ENCODE data around the gene PKHD1.

PKHD1 gene, protein sequence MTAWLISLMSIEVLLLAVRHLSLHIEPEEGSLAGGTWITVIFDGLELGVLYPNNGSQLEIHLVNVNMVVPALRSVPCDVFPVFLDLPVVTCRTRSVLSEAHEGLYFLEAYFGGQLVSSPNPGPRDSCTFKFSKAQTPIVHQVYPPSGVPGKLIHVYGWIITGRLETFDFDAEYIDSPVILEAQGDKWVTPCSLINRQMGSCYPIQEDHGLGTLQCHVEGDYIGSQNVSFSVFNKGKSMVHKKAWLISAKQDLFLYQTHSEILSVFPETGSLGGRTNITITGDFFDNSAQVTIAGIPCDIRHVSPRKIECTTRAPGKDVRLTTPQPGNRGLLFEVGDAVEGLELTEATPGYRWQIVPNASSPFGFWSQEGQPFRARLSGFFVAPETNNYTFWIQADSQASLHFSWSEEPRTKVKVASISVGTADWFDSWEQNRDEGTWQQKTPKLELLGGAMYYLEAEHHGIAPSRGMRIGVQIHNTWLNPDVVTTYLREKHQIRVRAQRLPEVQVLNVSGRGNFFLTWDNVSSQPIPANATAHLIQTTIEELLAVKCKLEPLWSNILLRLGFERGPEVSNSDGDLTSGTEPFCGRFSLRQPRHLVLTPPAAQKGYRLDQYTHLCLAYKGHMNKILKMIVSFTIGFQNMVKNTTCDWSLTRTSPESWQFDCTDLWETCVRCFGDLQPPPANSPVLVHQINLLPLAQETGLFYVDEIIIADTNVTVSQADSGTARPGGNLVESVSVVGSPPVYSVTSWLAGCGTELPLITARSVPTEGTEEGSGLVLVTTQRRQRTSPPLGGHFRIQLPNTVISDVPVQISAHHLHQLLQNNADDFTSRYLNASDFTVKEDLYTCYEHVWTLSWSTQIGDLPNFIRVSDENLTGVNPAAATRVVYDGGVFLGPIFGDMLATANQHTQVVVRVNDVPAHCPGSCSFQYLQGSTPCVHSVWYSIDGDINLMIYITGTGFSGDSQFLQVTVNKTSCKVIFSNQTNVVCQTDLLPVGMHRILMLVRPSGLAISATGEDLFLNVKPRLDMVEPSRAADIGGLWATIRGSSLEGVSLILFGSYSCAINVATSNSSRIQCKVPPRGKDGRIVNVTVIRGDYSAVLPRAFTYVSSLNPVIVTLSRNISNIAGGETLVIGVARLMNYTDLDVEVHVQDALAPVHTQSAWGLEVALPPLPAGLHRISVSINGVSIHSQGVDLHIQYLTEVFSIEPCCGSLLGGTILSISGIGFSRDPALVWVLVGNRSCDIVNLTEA (N-terminal part only)

DNA sequence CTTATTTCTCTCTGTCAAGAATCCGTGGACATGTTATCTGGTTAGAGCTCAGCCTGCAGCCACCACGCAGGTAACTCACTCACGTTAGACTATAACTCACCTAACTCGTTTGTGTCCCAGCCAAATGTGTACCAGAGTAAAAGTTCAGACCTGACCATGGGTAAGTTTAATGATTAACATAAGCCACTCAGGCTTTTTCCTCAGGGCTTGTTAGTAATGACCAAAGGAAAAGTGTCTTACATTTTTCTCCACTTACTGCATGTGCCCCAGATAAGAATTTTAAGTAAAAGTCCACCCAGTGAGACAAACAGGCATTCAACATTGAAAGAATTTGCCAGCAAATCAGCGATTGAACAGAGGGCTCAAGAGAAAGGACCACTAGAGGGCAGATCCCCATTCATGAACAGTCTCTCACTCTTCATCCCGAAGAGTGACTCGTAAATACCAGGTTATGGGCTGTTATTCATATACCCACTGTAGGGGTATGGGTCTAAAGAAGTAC is at the start of gene PKHD1:
Gene PKHD1, minus strand, starts transcription at position 116 of the 502 bp plus-strand sequence. CDS start 2,680 bp downstream, outside the sequence.
- no peak for DNase-seq

DNA sequence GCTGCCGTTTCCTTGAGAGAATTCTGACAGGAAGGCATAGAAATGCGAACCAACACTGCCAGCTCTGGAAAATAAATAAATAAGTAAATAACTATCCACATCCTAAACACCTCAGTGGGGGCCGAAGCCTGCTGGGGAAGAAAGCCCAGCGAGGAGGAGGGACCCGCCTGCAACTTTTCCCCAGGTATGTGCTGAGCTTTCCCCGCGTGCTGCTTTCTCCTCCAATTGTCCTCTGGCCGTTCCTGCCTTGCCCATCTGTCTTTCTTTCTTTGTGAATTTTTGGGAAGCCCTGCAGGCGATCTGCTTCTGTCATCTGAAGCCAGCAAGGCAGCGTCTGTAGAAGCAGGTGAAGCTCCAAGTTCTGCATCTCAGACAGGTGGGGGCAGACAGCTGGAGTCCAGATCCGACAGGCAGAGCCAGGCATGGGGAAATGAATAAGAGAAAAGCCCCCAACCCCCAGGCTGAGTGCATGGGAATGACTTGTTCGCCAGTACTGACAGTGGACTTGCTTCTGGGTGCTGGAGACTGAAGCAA is 49.6 kb upstream of the PKHD1 start:
- no peak for DNase-seq

DNA sequence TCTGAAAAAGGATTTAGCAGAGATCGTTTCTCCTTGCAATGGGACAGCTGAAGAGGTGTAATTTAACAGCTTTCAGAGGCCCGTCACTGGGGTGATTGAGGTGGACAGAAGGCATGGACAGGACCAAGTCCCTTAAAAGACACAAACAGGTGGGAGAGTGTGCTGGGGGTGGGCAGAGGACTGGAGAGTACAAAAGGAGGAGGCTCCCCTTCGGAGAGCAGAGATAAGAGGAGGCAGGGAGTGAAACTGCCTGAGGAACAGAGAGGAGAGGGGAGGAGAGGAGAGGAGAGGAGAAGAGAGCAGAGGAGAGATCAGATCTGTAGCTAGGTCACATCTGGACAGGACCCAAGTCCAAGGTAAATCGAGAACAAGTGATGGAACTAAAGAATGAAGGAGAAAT is 48.6 kb upstream of the PKHD1 start:
- no peak for DNase-seq

DNA sequence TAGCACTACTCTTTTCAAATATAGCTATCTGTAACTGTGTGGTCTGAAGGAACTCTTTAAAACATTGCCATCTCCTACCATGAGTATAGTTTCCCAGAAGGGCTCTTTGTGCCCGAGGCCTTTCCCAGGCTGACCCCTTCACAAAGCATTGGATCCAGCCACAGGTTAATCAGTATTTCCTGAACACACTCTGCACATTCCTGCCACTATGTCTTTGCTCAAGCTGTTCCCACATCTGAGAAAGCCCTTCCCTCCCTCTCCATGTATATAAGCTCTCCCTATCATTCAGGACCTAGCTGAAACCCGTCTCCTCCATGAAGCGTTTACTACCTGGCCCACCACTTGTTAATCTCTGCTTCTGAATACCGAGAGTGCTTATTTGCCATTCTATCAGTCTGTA is 47.8 kb upstream of the PKHD1 start:
- DNase-seq = no peak

DNA sequence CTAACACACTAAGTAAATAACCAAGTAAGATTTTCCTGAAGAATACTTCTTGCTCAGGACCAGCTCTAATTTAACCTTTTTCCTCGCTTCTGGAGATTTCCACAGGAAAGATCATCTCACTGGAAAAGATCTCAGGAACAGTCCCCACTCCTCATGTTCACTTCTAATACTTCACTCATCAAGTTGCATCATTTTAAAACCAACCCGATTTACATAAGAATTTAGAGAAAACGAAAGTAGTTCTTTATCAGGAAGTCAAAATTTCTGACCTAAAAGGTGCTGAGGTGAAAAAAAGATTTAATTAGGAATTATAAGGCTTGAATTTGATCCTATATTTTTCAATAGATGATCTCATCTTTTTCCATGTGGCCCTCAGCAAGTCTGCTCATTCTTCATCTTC is 46.6 kb upstream of the PKHD1 start:
- DNase-seq = no peak

DNA sequence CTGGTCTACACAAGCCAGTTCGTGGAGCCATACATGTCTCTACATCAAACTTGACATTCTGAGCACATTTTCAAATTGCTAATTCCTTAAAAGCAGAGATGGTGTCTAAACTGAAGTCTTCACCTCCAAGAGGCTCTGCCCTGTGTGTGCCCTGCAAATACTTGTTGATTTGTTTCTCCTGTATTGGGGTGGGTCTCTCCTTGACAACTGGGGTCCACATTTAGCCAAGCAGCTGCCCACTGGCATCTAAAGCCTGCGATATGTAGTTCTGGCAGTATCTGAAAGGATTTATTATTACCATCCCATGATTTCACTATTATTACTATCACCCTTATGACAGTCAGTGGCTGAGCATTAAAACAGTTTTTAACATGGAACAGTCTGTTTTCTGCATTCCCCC is 45.9 kb upstream of the PKHD1 start:
- DNase-seq = no peak

DNA sequence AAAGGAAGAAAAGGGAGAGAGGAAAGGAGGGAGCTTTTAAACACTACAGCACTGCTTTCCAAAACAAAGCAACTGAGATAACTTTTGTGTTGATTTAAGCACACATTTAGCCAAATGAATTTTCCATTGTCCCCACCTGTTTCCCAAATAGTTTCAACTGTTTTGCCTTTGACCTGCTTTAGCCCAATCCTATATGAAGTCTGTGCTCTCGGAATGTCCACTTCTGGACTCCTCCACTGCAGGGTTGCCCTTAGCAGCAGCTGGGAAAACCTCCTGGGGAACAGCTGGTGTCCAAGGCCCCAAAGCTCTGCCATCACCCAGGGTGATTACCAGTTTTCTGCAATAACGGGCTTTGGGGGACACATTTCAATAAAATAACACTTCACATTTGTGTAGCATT is 44.9 kb upstream of the PKHD1 start:
- no peak for DNase-seq

DNA sequence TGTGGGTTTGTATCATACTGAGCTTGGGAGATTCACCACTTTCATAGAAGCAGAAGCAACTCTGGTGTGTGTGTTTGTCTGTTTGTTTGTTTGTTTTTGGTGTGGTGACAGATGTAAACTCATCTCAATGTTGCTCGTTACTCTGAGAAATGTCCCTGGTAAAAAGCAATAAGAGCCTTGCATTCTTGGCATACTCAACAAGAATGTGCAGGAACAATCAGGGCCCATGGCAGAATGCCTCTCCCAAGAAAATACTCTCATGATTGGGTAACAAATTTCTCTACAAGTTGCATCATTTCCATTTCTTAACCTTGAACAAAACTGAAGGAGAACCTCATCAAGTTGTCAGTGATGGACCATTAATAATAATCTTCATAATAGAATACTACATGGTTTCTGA is 43.0 kb upstream of the PKHD1 start:
- DNase-seq = no peak

DNA sequence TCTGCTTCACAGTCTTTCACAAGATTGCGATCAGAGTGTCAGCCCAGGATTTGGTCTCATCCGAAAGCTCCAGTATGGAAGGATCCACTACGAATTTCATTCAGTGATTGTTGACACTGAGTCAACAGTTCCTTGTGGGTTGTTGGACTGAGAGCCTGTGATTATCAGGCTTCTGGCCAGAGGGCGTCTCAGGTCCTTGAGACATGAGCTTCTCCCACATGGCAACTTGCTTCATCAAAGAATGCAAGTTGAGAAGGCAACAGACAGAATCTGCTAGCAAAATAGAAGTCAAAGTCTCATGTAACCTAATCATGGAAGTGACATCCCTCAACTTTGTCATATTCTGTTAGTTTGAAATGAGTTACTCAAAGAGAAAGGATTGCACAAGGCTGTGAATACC is 40.5 kb upstream of the PKHD1 start:
- DNase-seq = no peak

DNA sequence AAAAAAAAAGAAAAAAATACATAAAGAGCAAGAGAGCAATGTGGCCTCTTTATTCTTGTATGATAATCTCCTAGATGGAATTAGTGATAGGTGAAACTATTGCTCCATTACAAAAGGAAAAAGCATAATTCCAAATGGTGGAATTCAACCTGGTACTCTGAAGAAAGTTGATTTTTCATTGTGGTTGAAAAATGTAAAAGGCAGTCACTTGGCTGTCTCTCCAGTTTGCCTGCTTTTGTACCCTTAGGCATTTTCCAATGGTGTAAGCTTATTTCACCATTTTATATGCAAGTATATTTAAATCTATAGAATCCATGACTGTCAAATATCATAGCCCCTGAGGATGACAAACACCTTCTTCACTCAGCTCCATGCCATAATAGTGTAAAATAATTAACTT is 38.8 kb upstream of the PKHD1 start:
- DNase-seq = no peak

DNA sequence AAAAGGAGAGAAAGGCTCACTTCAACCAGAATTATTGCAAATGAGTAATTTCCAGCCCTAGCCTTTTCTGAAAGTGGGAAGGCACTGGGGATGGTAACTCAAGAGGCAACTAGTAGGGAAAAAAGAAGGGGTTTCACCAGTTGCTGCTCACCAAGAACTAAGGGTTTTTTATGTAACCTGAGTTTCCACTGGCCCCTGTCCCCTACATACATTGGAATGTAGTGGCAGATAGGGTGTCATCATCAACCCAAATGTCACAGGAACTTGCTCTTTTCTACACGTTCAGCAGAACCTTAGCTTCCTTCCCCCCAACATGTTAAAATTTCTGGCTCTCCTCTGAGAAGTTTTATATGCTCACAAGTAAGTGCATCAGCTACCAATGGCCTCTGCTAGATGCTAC is 38.2 kb upstream of the PKHD1 start:
- no peak for DNase-seq

DNA sequence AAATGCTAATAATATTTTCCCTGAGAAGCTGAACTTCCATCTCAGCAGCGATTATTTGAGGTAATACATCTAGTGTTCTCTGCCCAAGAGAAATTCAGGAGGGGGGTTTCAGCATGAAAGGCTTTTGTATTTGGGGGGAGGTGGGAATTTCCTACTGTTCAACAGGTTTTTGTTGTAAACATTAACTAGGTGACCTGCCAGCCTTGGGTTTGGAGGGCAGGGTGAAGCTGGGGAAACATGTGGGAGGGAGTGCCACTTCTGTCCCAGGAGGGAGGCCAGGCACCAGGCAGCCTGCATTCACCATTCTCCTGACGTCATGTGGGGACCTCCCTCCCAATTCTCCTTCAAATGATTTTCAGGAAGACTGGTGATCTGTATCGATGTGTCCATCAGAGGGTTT is 37.7 kb upstream of the PKHD1 start:
- DNase-seq = no peak

DNA sequence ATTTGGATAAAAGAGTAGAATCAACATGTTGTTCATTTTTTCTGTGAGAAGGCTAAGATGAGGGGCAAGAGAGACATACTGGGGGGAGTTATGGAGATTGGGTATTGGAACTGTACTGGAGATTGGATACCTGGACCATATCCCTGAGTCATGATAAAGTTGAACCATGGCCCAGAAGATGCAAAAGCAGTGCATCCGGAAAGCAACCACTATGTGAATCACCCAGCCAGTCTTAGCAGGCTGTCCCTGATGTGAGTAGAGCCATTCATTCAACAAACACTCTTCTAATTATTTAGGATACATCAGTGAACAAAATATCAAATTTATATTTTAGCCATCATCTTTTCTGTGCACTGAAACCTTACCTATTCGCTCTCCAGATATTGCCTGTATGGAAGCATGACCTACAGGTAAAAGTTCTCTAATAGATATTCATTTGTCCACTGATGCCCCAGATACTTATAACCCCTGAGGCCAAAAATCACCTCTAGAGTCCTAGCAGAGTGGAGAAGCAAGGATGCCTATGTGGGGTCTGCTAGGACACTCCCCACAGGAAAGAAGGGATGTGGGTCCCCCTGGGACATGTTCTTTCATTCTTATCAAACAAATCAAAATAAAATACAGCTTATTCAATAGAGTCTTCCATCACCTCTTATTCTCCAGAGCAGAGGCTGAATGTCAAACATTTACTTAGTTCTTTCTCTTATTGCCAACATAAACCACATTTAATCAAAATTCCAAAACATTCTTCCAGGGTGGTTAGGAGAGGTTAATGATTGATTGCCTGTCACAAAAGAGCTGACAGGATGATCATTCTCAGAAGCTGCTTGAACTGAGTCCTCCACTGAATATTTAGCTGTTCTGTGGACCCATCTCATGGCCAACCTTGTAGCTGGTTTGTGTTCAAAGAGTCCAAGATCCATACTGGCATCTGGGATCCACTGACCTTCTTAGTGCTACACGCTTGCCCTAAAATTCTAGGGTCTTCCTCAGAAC is 37.0 kb upstream of the PKHD1 start:
- no peak for DNase-seq

DNA sequence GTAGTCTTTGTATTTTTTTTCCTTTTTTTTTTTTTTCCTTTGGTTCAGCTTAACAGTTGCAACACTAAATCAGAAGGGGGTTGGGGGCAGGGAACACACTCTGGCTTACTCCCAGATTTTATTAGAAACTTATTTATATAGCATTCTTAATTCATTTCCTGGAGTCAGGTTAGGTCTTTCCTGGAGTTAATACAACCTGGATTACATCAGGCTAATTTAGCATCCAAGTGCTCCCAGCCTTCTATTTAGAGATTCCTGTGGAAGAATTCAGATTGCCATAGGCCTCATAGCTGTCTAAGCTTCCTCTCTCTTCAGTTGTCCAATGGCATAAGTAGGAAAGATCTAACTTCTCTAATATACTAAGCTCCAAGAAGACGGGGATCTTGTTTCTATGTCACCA is 35.8 kb upstream of the PKHD1 start:
- no peak for DNase-seq

DNA sequence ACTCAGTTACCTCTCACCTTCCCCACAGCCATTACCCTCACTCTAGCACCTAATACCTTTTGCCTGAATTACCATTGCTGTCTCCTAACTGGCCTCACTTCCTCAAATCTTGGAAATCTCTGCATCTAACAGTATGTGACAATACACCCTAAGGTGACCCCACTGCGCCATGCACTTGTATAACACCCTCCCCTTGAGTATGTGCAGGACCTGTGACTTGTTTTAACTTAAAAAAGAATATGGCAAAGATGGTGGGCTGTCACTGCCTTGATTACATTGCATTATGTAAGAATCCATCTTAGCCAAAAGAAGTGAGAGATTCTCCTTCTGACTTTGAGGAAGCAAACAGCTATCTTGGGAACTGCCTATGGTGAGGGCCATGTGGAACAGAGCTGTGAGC is 29.9 kb upstream of the PKHD1 start:
- no peak for DNase-seq

DNA sequence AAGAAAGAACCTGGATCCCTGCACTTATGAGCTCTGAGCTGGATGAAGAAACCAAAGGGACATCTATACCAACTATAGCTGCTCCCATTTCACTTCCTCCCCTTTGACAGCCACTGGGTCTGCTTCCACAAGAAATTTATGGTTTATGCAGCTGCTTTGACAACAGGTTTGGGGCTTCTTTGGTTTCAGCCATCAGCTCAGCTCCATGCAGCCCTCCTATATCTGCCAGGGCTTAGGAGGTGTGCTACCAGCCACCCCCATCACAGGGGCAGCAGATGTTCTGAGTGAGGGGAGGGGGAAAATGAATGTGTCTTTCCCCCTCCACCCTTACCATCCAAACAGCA is 29.2 kb upstream of the PKHD1 start:
- no peak for DNase-seq

DNA sequence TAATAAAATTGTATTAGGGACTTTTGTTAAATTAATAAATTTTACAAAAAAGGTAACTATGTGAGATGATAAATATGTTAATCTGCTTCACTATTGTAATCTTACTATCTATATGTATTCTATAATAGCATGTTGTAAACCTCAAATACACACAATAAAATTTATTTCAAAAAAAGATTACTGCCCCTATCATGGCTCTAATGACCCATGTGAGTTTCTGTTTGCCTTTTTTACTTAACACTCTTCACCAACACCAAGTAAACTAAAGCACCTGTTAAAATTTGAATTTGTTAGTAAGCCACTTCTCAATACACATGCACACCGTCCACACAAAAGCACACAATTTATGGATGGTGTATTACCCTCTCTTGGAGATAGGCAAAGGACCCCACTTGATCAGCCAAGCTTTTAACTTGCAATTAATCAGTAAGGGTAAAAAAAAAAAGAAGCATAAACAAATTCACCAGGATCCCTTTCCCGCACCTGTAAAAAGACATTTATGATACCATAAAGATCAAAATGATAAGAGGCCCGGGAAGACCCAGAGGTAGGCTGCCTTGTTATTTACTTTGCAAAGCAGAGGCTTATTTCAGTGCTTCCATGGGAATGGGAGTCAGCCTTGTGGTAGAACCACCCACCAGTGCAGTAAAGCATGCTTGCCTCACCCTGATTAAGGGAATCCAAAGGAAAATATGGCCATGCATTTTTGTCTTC is 28.6 kb upstream of the PKHD1 start:
- DNase-seq = no peak

DNA sequence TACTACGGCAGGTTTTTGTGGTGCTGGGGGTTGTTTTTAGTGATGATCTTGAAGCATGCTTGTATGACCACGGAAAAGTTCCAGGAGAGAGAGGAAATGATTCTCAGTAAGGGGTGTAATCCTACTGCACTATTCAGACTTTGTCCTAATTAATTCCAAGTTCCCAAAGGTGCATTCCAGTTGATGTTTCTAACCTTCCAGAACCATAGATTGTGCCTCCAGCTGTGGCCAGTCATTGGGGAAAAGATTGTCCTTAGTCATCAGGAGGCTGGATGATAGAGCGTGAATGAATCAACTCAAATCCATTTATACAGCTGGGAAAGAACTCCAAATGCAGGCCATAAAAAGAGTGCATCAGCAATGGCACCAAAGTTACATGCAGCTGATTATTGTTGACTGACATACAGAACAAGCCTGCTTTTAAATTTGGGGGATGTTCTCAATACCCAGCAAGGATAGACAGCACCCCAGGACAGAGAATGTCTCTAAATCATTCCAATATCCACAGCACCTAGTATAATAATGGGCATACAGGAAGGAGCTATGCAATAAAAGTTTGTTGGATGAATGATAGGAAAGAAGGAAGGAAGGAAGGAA is 27.8 kb upstream of the PKHD1 start:
- DNase-seq = no peak

DNA sequence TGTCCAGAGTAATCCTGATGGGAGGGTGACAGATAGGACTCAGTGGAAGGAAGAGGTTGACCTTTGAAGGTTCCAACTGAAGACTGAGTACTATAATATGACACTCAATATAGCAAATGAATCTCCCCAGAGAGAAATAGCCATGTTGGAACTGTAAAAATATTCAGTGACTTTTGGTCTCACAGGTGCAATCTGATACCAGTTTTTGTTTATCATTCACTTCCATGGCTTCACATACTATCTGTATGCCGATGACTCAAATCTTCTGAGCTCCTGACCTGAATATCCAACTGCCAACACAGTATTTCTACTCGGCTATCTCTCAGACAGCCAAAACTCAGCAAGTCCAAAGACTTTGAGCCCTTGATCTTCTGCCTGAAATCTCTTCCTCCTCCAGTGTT is 21.8 kb upstream of the PKHD1 start:
- DNase-seq = no peak

DNA sequence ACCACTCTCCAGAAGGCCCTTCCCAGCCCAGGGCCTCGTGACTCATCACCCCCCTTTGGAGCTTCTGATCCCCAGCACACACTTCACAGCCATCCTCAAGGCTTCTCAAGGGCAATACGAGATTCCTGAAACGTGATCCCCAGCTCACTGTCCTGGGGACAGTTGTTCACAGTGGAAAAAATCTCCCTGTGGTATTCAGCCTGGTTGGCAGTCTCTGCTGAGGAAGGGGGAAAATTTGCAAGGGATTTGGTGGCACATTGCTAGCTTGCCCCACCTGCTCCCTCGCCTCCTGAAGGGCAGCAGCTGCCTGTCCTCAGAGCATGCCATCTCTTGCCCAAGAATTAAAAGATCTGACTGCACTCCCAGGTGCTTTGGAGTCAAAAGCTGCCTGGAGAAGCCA is 20.7 kb upstream of the PKHD1 start:
- DNase-seq = no peak

DNA sequence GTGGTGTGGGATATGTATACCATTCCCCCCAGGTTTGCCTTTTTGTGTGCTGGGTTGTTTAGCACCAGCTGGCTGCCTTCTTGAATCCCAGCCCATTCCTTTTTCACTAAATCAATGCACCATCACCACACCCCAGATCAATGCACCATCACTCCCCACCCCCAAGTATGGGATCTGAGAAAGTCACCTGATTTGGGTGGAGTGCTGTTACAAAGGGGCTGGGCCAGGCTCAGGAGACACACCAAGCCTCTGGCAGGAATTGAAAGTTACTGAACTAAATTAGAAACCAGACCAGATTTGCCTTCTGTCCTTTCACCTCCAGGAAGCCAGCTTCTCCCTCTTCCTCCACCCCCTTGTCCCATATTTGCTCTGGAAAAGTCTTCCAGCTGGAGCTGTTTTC is 19.6 kb upstream of the PKHD1 start:
- no peak for DNase-seq

Measured in NCI-H2107 (cell line).